Hepatocyte (in vitro differentiated cells): Measurements from ENCODE around the gene AURKA.

Source experiments
- CTCF ChIP-seq: fragments of 200-600 bp; sonication (generic); IDR thresholded peaks from 2 replicates; pipeline ENCODE4 v1.5.1; 2016; ENCODE audit warnings: antibody characterized with exemption, mild to moderate bottlenecking; ENCODE audit not compliant: poor library complexity
- EZH2 ChIP-seq: fragments of 200-600 bp; sonication (generic); IDR thresholded peaks from 2 replicates; pipeline ENCODE4 v1.6.1; 2016; ENCODE audit warnings: antibody characterized with exemption, mild to moderate bottlenecking, borderline replicate concordance
- EZH2phosphoT487 ChIP-seq: fragments of 200-600 bp; sonication (generic); IDR thresholded peaks from one replicate; pipeline ENCODE4 v1.6.1; 2018; ENCODE audit warnings: antibody characterized with exemption, mild to moderate bottlenecking, low read depth, moderate library complexity; ENCODE audit not compliant: unreplicated experiment, severe bottlenecking

GRCh38 chr20:56430461-56430860, 38.4 kb upstream of the AURKA start:
- TF ChIP-seq CTCF = no peak
- TF ChIP-seq EZH2 = no peak
- TF ChIP-seq EZH2phosphoT487 = no peak
